Ishikawa (cell line): Measurements from ENCODE around the gene ZYG11B.
A peak's percentile ranks its signal among the peaks of the same experiment; 100 is the strongest.

ENCODE experiments used
- CEBPB ChIP-seq: IDR thresholded peaks from 2 replicates; pipeline ENCODE4 v1.6.1; 2012
- CREB1 ChIP-seq: IDR thresholded peaks from 2 replicates; pipeline ENCODE4 v1.6.1; 2012; ENCODE audit warnings: low read depth
- EGR1 ChIP-seq: IDR thresholded peaks from 2 replicates; pipeline ENCODE4 v1.6.1; 2012
- EP300 ChIP-seq: IDR thresholded peaks from 2 replicates; pipeline ENCODE4 v1.6.1; 2012; ENCODE audit warnings: borderline replicate concordance
- FOXM1 ChIP-seq: IDR thresholded peaks from 2 replicates; pipeline ENCODE4 v1.6.1; 2012; ENCODE audit warnings: low read depth, borderline replicate concordance
- MAX ChIP-seq: IDR thresholded peaks from 2 replicates; pipeline ENCODE4 v1.6.1; 2012
- NFIC ChIP-seq: IDR thresholded peaks from 2 replicates; pipeline ENCODE4 v1.6.1; 2012
- RAD21 ChIP-seq: IDR thresholded peaks from 2 replicates; pipeline ENCODE4 v1.6.1; 2012; ENCODE audit warnings: low read depth
- REST ChIP-seq: IDR thresholded peaks from 2 replicates; pipeline ENCODE4 v1.6.1; 2012; ENCODE audit warnings: low read depth, mild to moderate bottlenecking
- TAF1 ChIP-seq: IDR thresholded peaks from 2 replicates; pipeline ENCODE4 v1.6.1; 2012; ENCODE audit warnings: low read depth, mild to moderate bottlenecking
- TCF12 ChIP-seq: IDR thresholded peaks from 2 replicates; pipeline ENCODE4 v1.6.1; 2012; ENCODE audit warnings: low read depth
- TEAD4 ChIP-seq: IDR thresholded peaks from 2 replicates; pipeline ENCODE4 v1.6.1; 2012
- USF1 ChIP-seq: IDR thresholded peaks from 2 replicates; pipeline ENCODE4 v1.6.1; 2012
- YY1 ChIP-seq: IDR thresholded peaks from 2 replicates; pipeline ENCODE4 v1.6.1; 2012; ENCODE audit warnings: low read depth
- ZBTB7A ChIP-seq: IDR thresholded peaks from 2 replicates; pipeline ENCODE4 v1.6.1; 2012; ENCODE audit warnings: low read depth

Gene ZYG11B

GRCh38 chr1:52795464-52795863 is 69.2 kb downstream of the ZYG11B start:
- no peak for TF ChIP-seq TAF1
- no peak for TF ChIP-seq FOXM1

GRCh38 chr1:52798331-52798730 is 72.1 kb downstream of the ZYG11B start:
- TF ChIP-seq TCF12 = no peak
- TF ChIP-seq EGR1 = no peak
- TF ChIP-seq REST = no peak
- no peak for TF ChIP-seq CREB1
- TF ChIP-seq NFIC = no peak
- TF ChIP-seq EP300 = no peak
- TF ChIP-seq TEAD4 = no peak
- no peak for TF ChIP-seq ZBTB7A
- TF ChIP-seq TAF1 = no peak
- no peak for TF ChIP-seq YY1
- TF ChIP-seq CEBPB = no peak

GRCh38 chr1:52801011-52801410 is 74.8 kb downstream of the ZYG11B start:
- no peak for TF ChIP-seq EP300
- no peak for TF ChIP-seq YY1
- no peak for TF ChIP-seq TAF1
- TF ChIP-seq ZBTB7A = no peak
- no peak for TF ChIP-seq CREB1
- no peak for TF ChIP-seq NFIC
- TF ChIP-seq TCF12 = no peak
- TF ChIP-seq REST = no peak
- no peak for TF ChIP-seq EGR1
- no peak for TF ChIP-seq RAD21
- no peak for TF ChIP-seq USF1
- TF ChIP-seq MAX = no peak
- TF ChIP-seq CEBPB = no peak

GRCh38 chr1:52814465-52814864 is 88.2 kb downstream of the ZYG11B start:
- TF ChIP-seq TEAD4 = peak; percentile 72; the same call in 1 of the 2 replicates
- TF ChIP-seq MAX = no peak
- no peak for TF ChIP-seq YY1
- TF ChIP-seq CEBPB = peak; percentile 79

- TF ChIP-seq RAD21 (peak; percentile 51), ZBTB7A (no peak), NFIC (no peak)
These were observed 99.6 kb downstream of the ZYG11B start for GRCh38 chr1:52825868-52826267.

- peak; percentile 12; the same call in 1 of the 2 replicates for TF ChIP-seq CEBPB
- no peak for TF ChIP-seq TEAD4
These were observed 108.5 kb downstream of the ZYG11B start for GRCh38 chr1:52834798-52835197.

GRCh38 chr1:52836035-52836434 is 109.8 kb downstream of the ZYG11B start:
- no peak for TF ChIP-seq USF1
- TF ChIP-seq TCF12 = no peak
- no peak for TF ChIP-seq EP300
- no peak for TF ChIP-seq TEAD4
- no peak for TF ChIP-seq CEBPB
- no peak for TF ChIP-seq REST
- no peak for TF ChIP-seq YY1
- TF ChIP-seq NFIC = no peak
- TF ChIP-seq CREB1 = no peak
- no peak for TF ChIP-seq MAX
- TF ChIP-seq TAF1 = no peak
- TF ChIP-seq FOXM1 = no peak
- TF ChIP-seq RAD21 = no peak
- no peak for TF ChIP-seq EGR1
- TF ChIP-seq ZBTB7A = no peak
